HG03097 (cell line): ENCODE results near the gene CTDNEP1.

Source experiments
- ATAC-seq: cut with Tn5 transposase; IDR thresholded peaks from one replicate; pipeline ENCODE4 v1.9.1; 2021; ENCODE audit not compliant: unreplicated experiment, low FRiP score

Gene CTDNEP1

DNA sequence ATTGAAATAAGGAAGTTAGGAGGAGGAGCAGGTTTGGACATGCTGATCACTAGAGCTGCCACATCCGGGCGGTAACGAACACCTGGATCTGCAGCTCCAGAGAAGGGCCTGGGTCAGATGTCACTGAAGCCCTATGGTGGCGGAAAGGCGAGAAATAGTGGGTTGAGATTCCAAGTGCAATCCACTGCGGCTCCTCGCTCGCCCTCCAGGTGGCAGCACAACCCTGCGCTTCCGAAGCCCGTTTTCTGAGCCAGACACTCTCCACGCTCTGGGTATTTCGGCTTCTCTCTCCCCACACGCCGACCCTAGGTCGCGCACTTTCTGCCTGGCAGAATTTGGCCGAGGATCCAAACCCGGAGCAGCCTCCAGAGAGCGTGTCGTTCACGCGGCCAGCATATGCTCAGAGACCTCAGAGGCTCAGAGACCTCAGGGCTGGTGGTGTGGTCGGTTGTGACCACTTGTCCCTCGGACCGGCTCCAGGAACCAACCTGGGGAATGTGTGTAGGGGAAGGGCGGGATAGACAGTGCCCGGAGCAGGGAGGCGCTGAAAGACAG, 29.1 kb upstream of the CTDNEP1 start:
- peak; percentile 51 for ATAC-seq

GRCh38 chr17:7279448-7279847, 27.9 kb upstream of the CTDNEP1 start:
- no peak for ATAC-seq

DNA sequence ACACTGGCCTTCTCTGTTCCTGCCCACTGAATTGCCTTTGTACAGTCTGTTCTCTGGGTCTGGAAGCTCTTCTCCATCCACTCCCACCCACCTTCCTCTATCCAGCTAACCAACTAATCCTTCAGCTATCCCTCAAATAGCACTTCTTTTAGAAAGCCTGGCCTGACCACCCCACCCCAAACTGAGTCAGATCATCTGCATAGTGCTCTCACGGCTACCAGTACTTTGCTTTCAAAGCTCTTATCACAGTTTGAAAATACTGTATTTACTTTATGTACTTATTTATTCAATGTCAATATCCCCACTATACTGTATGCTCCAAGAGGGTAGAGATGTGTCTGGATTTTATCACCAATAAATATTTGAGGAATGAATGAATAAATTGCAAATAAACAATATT, 15.2 kb upstream of the CTDNEP1 start:
- no peak for ATAC-seq

GRCh38 chr17:7263801-7264078, 12.2 kb upstream of the CTDNEP1 start:
- ATAC-seq = no peak

GRCh38 chr17:7262935-7263800, 11.6 kb upstream of the CTDNEP1 start:
- no peak for ATAC-seq

DNA sequence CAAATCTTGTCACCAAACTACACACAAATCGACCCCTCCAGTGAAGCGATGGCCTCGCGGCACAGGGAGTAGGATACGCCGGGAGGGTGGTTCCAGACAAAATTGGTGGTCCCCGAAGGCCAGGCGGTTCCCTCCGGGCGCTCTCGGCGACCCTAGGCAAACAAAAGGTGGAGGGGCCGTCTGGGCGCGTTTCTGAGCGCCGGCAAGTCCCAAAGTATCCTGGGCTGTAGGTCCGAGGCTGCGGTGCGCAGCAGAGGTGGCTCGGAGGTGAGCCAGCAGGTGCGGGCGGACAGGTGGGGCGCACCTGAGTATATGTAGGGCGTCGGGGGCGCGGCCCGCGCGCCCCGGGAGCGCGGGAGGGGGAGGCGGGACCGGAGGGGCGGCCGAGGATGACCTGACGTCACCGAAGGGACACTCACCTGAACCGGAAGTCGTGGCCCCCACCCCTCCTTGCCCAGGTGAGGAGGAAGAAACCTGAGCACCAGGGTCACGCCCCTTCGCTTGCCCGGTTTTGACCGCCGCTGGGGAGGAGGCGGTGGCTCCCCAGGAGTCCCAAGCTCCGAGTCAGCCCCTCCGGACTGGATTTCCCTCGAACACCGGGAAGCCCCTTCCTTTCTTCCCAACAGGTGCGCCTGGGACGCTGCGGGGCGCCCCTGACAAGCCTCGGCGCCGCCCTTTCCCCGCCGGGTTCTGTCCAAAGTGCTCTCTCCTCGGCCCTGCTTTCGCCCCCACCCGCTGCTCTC, 10.8 kb upstream of the CTDNEP1 start, which contains the start of gene CLDN7:
CLDN7 (minus strand) TSS at position 287 of the 743 bp plus-strand sequence. CDS start 435 bp downstream, outside the sequence.
- ATAC-seq = no peak

GRCh38 chr17:7261379-7262191, 10.1 kb upstream of the CTDNEP1 start:
- no peak for ATAC-seq

DNA sequence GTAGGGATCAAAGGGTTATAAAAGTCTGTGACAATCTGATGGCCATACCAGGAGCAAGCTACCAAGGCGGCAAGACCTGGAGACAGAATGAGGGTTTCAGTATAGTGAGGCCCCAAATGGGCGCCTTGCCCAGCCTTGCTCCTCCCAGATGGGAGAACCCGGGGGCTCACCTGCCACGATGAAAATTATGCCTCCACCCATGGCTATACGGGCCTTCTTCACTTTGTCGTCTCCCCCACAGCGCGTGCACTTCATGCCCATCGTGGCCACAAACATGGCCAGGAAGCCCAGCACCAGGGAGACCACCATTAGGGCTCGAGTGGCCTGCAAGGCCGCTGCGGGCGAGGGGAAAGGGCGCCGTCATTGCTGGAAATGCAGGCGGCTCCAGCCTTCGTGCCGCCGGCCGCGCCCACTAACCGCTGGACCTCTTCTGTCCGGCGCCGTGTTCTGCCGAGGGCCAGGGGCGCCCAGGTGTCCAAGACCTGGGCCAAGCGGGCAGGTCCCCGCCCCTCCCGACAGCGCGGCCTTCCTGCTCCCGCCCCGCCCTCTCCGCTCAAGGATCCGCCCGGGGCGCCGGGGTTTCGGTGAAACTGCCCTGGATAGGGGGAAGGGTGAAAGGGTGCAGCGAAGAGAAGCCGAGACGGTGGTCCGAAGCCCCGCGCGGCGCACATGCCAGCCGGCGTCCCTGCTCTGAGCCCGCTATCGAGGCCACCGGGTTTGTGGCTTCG, 9.3 kb upstream of the CTDNEP1 start:
- ATAC-seq = no peak

DNA sequence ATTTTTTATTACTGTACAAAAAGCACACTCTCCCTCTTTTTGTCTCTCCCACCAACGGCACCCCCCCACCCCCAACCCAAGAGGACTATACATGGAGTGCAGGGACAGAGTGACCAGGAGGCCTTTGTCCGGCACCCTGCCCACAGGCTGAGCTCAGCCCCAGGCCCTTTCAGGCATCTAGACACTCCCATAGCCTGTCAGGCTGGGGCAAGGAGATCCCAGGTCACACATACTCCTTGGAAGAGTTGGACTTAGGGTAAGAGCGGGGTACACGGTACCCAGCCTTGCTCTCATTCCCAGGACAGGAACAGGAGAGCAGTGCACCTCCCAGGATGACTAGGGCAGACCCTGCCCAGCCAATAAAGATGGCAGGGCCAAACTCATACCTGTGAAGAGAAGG, 8.6 kb upstream of the CTDNEP1 start:
- ATAC-seq = no peak

DNA sequence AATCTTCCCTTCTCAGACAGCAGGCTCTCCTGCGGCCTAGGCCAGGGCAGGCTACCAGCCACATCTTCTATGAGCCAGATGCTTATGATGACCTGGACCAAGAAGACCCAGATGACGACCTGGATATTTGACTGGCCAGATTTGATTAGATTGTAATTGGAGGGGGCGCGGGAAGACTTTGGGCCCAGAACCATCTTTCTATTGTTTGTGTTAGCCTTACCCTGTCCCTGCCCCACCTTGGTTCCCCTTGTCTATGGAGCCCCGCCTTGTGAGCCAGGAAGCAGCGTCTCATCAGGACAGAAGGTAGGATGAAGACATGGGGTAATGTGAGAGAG, 8.0 kb upstream of the CTDNEP1 start:
- no peak for ATAC-seq

GRCh38 chr17:7258731-7259554, 7.4 kb upstream of the CTDNEP1 start:
- no peak for ATAC-seq

DNA sequence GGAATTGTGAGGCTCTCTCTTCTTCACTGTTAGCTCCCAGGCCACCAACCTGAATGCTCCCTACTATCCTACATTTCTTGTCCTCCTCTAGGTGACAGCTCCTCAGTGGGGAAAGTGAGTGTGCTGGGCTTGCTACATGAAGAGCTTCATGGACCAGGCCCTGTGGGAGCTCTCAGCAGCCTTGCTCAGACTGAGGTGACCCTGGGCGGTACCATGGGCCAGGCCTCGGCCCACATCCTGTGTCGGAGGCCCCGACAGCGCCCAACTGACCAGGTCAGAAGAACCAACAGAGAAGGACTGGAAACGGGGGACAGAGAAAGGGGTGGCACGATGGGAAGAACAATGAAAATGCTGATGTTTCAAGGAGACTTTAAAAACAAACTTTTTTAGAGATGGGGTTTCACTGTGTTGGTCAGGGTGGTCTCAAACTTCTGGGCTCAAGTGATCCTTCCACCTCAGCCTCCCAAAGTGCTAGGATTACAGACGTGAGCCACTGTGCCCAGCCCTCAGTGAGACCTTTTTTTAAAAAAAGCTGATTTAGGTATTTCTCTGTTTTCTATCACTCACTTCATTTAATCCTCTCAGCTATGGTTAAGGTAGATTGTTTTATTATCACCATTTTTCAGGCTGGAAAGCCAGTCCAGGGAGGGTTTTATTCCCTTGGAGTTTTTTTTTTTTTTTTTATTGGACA, 5.4 kb upstream of the CTDNEP1 start:
- no peak for ATAC-seq

DNA sequence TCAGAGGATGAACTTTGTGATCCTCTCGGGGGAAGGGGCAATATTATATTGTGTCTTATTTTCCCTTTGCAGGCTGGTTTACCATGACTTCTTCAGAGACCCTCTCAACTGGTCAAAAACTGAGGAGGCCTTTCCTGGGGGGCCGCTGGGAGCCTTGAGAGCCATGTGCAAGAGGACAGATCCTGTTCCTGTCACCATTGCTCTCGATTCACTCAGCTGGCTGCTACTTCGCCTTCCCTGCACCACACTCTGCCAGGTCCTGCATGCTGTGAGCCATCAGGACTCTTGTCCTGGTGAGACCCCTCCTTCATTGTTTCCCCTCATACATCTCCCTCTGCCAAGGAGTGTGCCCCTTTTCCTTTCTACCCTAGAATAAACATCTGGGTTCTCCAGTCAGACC, 3.0 kb upstream of the CTDNEP1 start:
- no peak for ATAC-seq

DNA sequence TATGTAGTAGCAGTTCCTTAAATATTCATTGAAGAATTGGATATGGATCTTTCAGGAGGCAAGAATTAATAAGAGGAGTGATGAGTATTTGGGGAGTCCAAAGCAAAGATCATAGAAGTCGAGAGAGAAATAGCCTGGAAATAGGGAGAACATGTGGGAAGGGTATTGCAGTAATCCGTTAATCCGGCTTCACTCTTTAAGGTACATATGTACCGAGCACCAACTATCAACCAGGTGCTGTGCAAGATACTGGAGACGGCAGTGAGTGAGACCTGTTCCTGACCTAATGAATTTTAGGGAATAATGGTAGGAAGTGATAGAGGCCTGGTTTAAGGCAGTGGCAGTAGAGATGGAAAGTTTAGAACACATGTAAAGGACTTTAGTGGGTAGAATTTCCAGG, 1.5 kb upstream of the CTDNEP1 start:
- ATAC-seq = no peak

DNA sequence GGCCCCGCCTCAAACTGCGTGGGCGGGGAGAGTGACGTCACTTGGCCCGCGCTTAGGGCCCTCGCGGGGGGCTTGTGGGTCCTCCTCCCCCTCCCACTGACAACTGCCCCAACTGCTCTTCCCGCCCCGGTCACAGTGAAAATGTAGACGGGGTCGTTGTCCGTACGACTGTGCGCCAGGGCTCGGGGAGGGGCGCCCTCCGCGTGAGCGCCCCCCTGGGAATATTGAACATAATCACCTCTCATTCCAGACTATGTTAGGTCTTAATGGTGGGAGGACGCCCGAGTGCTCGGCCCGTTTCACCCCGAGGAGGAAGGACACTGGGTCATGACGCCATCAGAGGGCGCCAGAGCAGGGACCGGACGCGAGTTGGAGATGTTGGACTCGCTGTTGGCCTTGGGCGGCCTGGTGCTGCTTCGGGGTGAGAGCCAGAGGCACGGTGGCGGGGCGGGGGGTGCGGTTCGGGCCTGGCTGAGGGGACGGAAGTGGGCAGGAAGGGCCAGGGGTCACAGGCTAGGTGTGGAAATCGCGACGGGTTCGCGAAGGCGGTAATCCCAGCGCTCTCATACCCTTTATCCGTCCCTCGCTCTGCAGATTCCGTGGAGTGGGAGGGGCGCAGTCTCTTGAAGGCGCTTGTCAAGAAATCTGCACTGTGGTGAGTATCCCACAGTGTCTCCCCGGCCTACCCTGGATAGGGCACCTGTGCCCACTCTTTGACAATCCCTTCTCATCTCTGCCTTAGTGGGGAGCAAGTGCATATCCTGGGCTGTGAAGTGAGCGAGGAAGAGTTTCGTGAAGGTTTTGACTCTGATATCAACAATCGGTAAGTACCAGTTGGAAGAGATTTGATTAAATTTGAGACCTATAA, 876 bp upstream of the CTDNEP1 start, which contains the start of gene ELP5:
ELP5 (plus strand) TSS at position 40 of the 868 bp plus-strand sequence; CDS start at position 376, 336 bp downstream.
- peak; percentile 47 for ATAC-seq

DNA sequence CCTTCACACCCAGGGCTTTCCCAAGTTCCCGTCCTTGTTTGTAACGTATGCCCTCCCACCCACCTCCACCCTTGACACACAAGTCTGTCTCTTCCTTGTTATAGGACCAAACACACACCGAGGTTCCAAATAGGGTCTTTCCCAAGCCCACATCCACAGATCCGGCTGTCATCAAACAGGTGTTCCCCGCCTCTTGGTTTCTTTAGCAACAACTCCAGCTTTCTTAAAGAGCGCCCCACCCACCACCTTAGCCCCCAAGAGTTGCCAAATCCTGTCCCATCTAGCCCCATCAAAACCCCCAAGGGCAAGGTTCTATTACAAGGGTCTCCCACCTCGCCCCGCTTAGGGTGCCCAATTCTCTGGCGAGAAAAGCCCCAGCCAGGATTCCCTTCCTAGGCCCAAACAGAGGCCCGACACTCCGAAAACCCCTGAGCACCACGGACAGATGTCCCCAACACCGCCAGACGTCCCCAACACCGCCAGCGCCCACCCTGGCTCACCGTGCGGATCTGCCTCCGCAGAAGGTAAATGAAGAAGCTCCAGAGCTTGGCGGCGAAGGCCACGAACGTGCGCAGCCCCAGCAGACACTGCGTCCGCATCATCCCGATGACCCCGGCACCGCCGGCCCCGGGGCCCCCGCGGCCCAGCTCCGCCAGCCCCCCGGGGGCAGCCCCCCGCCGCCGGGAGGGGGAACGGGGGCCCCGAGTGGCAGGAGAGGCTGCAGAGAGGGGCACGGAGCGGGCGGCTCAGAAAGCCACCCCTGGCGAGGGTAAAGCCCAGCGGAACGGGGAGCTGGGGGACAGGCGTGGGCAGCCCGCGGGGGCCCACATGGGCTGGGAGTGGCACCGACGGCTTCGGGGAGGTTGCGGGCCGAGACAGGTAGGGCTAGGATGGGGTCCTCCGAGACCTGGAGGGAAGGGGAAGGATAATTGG, 573 bp downstream of the CTDNEP1 start:
- ATAC-seq = no peak

GRCh38 chr17:7249830-7250229, 1.7 kb downstream of the CTDNEP1 start:
- no peak for ATAC-seq
